ENCODE measurements around the gene USP12. TPM values are rescaled to one million over a fixed set of nuclear protein-coding genes. Genes with fewer than 3 reads are reported as not detected.
"Not testable (repeated sequence)": the region's sequence is repeated elsewhere in the genome, so short reads cannot be mapped to it uniquely, and the experiment has no call there.

USP12 gene
- total RNA-seq, 2 experiments from 2014 or later: 35.7 to 40.1 TPM

DNA sequence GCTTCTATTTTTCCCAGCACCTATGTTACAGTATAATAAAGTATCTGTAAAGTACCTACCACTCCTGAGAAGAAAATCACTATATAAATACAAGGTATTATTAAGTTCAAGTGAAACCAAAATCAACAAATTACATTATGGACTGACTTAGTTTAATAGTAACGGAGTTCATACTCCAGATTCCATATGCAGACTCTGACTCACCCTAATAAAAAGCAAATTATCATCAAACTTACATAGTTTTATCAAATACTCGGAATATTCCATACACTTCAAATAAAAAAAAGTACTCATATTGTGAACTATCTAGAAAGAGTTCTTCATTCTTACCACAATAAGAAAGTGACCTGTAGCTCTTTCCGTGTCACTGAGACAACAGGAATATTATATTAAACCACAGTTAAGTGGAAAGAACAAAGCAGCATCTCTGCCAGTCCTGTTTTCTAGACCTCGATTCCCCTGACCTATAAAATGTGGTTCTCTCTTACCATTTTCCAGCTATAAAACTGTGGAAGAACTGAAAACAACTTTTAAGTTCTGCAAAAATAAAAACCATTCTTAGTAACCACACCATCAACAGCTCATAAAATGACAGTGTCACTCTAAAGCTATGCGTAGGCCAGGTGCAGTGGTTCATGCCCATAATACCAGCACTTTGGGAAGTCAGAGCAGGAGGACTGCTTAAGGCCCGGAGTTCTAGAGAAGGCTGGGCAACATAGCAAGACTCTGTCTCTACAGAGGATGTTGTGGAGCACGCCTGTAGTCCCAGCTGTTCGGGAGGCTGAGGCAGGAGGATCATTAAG is 42.6 kb downstream of the USP12 start:
- Mint-ChIP-seq H3K4me3 (no peak overlapping the region), H3K4me1 (ENCODE audit: low read depth) (peaks cover 88% of the 10 kb centered on the region)
- CTCF ChIA-PET: interaction anchor here (1.1 to 1.4 kb wide), 3 partner anchors 9 to 144 kb away, joined by 3 read pairs; partner anchors contain the start of gene RASL11A

DNA sequence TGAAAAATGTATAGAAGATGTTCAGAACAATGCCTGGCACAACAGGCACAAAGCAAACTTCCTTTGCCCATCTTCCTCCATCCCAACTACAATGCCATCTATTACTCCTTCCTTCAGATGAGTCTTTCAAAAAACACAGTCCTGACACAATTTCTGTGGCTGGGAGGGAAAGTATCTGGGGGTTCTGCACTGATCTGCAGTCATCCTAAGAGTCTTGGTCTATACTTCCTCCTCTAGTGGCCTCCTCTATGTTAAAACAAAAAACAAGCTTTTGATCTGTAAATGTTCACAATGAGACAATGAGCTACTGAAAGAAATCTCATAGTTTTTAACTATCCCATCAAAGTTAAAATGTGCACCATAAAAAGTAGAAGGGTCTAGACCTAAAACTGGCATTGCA is 44.8 kb downstream of the USP12 start:
- Mint-ChIP-seq H3K27ac (peak overlapping the region; percentile 71), H3K36me3 (ENCODE audit: low read depth) (peaks cover 66% of the 10 kb centered on the region), H3K4me1 (ENCODE audit: low read depth) (peaks cover 82% of the 10 kb centered on the region), H3K27me3 (no peaks in the 10 kb centered on the region), H3K9me3 (peaks cover 32% of the 10 kb centered on the region), H3K4me3 (peak overlapping the region; percentile 4)
- ChIA-PET CTCF (interaction anchor here (0.8 to 1.6 kb wide), 2 partner anchors 31 to 142 kb away, joined by 3 to 4 read pairs; no protein-coding TSS in a partner anchor), POLR2A (interaction anchor here (1.4 kb wide), 1 partner anchor 23 kb away, joined by 4 read pairs; no protein-coding TSS in a partner anchor)
- TF ChIP-seq, protein P1, sequence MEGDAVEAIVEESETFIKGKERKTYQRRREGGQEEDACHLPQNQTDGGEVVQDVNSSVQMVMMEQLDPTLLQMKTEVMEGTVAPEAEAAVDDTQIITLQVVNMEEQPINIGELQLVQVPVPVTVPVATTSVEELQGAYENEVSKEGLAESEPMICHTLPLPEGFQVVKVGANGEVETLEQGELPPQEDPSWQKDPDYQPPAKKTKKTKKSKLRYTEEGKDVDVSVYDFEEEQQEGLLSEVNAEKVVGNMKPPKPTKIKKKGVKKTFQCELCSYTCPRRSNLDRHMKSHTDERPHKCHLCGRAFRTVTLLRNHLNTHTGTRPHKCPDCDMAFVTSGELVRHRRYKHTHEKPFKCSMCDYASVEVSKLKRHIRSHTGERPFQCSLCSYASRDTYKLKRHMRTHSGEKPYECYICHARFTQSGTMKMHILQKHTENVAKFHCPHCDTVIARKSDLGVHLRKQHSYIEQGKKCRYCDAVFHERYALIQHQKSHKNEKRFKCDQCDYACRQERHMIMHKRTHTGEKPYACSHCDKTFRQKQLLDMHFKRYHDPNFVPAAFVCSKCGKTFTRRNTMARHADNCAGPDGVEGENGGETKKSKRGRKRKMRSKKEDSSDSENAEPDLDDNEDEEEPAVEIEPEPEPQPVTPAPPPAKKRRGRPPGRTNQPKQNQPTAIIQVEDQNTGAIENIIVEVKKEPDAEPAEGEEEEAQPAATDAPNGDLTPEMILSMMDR (IDR thresholded peaks at IDR 0.05): no peak
- DNase-seq (no peak), ATAC-seq (no peak)
- intact Hi-C loops (cut with micrococcal nuclease): no loop called here

More for the DNA sequence above, 42.6 kb downstream of the USP12 start:
- Mint-ChIP-seq H3K27me3 (no peaks in the 10 kb centered on the region), H3K36me3 (ENCODE audit: low read depth) (peaks cover 53% of the 10 kb centered on the region), H3K9me3 (peaks cover 20% of the 10 kb centered on the region), H3K27ac (peak overlapping the region; percentile 80)
- DNase-seq: no peak
- TF ChIP-seq, protein P1 (IDR thresholded peaks at IDR 0.05): no peak
- POLR2A ChIA-PET: interaction anchor here (0.6 to 1.1 kb wide), 5 partner anchors 9 to 192 kb away, joined by 3 to 5 read pairs (median 3); no protein-coding TSS in a partner anchor
- intact Hi-C loops (cut with micrococcal nuclease): no loop called here
- ATAC-seq: no peak

DNA sequence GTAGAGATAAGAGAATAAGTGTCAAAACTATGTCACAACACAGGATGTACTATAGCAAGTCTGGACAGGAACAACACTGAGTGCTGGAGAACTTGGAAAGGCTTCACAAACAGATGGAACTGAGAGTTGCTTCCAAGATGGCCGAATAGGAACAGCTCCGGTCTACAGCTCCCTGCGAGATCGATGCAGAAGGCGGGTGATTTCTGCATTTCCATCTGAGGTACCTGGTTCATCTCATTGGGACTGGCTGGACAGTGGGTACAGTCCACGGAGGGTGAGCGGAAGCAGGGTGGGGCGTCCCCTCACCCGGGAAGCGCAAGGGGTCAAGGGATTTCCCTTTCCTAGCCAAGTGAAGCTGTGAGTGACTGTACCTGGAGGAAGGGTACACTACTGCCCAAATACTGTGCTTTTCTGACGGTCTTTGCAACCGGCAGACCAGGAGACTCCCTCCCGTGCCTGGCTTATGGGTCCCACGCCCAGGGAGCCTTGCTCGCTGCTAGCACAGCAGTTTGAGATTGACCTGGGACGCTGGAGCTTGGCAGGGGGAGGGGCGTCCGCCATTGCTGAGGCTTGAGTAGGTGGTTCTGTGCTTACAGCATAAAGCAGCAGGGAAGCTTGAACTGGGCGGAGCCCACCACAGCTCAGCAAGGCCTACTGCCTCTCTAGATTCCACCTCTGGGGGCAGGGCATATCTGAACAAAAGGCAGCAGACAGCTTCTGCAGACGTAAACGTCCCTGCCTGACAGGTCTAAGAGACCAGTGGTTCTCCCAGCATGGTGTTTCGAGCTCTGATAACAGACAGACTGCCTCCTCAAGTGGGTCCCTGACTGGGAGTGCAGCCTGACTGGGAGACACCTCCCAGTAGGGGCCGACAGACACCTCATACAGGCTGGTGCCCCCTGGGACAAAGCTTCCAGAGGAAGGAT is 46.0 kb downstream of the USP12 start:
- H3K27ac Mint-ChIP-seq: no peak overlapping the region
- peaks cover 75% of the 10 kb centered on the region for H3K36me3 Mint-ChIP-seq (ENCODE audit: low read depth)
- H3K4me1 Mint-ChIP-seq (ENCODE audit: low read depth): peaks cover 80% of the 10 kb centered on the region
- ATAC-seq: no peak
- no peak overlapping the region for H3K4me3 Mint-ChIP-seq
- TF ChIP-seq, protein P1 (IDR thresholded peaks at IDR 0.05): no peak
- intact Hi-C loops (cut with micrococcal nuclease): no loop called here
- CTCF ChIA-PET: interaction anchor here (1.6 kb wide), 1 partner anchor 140 kb away, joined by 4 read pairs; no protein-coding TSS in a partner anchor
- peaks cover 33% of the 10 kb centered on the region for H3K9me3 Mint-ChIP-seq
- no peak for DNase-seq
- POLR2A ChIA-PET: interaction anchor here (1.4 kb wide), 1 partner anchor 24 kb away, joined by 4 read pairs; no protein-coding TSS in a partner anchor
- no peaks in the 10 kb centered on the region for H3K27me3 Mint-ChIP-seq

DNA sequence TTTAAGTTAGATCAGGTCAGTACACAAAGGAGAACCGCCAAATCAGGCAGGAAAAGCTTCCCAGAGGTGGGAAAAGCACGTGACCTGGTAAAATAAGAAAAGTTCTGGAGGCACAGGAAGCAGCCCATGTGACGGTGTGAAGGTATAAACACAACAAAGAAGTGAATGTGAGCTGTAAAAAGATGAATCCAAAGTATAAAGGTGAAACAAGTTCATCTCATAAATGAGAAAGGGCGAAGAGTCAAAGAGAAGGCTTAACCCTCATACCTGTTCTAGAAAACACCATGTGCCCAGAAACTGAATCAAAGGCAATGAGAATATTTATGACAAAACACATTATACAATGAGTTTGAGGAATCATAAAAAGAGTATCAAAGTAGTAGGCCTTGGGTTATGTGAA is 47.0 kb downstream of the USP12 start:
- DNase-seq (no peak), ATAC-seq (no peak)
- intact Hi-C loops (cut with micrococcal nuclease): no loop called here
- TF ChIP-seq, protein P1 (IDR thresholded peaks at IDR 0.05): no peak
- Mint-ChIP-seq H3K4me1 (ENCODE audit: low read depth) (peaks cover 79% of the 10 kb centered on the region), H3K27me3 (no peaks in the 10 kb centered on the region), H3K4me3 (no peak overlapping the region), H3K9me3 (peaks cover 27% of the 10 kb centered on the region), H3K36me3 (ENCODE audit: low read depth) (peaks cover 66% of the 10 kb centered on the region), H3K27ac (peak overlapping the region; percentile 8)
- CTCF ChIA-PET: no interaction called here
- POLR2A ChIA-PET: no interaction called here

DNA sequence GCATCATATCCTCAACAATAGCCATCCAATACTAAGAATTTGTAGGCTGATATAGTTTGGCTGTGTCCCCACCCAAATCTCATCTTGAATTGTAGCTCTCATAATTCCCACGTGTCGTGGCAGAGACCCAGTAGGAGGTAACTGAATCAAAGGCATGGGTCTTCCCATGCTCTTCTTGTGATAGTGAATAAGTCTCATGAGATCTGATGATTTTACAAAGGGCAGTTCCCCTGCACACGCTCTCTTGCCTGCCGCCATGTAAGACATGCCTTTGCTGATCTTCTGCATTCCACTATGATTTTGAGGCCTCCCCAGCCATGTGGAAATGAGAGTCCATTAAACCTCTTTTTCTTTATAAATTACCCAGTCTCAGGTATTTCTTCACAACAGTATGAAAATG is 48.2 kb downstream of the USP12 start:
- CTCF ChIA-PET: interaction anchor here (0.6 kb wide), 1 partner anchor 83 kb away, joined by 4 read pairs; no protein-coding TSS in a partner anchor

More for the DNA sequence above, 48.2 kb downstream of the USP12 start:
- POLR2A ChIA-PET; H3K27me3 Mint-ChIP-seq; ATAC-seq; H3K4me3 Mint-ChIP-seq; intact Hi-C loops (cut with micrococcal nuclease); DNase-seq: not testable (repeated sequence)
- peak overlapping the region; percentile 20 for H3K27ac Mint-ChIP-seq
- H3K36me3 Mint-ChIP-seq (ENCODE audit: low read depth): peaks cover 63% of the 10 kb centered on the region
- peaks cover 24% of the 10 kb centered on the region for H3K9me3 Mint-ChIP-seq
- peaks cover 78% of the 10 kb centered on the region for H3K4me1 Mint-ChIP-seq (ENCODE audit: low read depth)
